HL-60 (cell line): ENCODE data around the gene CLSTN1.

Experiments
- DNase-seq, 2 experiments: peaks; one replicate each; pipeline ENCODE4 v3.0.0-alpha.2; 2010 to 2020; ENCODE audit warnings: low read depth in 1 of 2, low spot score in 1 of 2
- H3K27ac ChIP-seq: fragments of 250-450 bp; sonication (Bioruptor Pico); replicated peaks from 2 replicates; pipeline ENCODE4 v1.5.1; 2020; ENCODE audit warnings: mild to moderate bottlenecking, moderate library complexity
- H3K27me3 ChIP-seq: fragments of 250-450 bp; sonication (Bioruptor Pico); 2 replicates; pipeline ENCODE4 v1.5.1; 2021; ENCODE audit warnings: mild to moderate bottlenecking, moderate library complexity; ENCODE audit not compliant: insufficient read depth, poor library complexity, severe bottlenecking
- H3K4me3 ChIP-seq: replicated peaks from 2 replicates; pipeline ENCODE4 v1.5.1; 2011; ENCODE audit warnings: mild to moderate bottlenecking, control low read depth, low read length; ENCODE audit not compliant: insufficient read depth
- GABPA ChIP-seq: IDR thresholded peaks from 2 replicates; pipeline ENCODE4 v1.6.1; 2012; ENCODE audit warnings: low read depth
- POLR2AphosphoS5 ChIP-seq: IDR thresholded peaks from 2 replicates; pipeline ENCODE4 v1.6.1; 2012; ENCODE audit warnings: low read depth
- REST ChIP-seq: IDR thresholded peaks from 2 replicates; pipeline ENCODE4 v1.6.1; 2012; ENCODE audit warnings: low read depth; ENCODE audit not compliant: insufficient replicate concordance
- SPI1 ChIP-seq: IDR thresholded peaks from 2 replicates; pipeline ENCODE4 v1.6.1; 2012; ENCODE audit warnings: low read depth, mild to moderate bottlenecking, borderline replicate concordance
- TF ChIP-seq, protein P1 (sequence below): IDR thresholded peaks from one replicate; pipeline ENCODE4 v1.5.1; 2011; ENCODE audit warnings: low read length, control low read depth, inconsistent platforms; ENCODE audit not compliant: insufficient read depth

Gene CLSTN1

DNA sequence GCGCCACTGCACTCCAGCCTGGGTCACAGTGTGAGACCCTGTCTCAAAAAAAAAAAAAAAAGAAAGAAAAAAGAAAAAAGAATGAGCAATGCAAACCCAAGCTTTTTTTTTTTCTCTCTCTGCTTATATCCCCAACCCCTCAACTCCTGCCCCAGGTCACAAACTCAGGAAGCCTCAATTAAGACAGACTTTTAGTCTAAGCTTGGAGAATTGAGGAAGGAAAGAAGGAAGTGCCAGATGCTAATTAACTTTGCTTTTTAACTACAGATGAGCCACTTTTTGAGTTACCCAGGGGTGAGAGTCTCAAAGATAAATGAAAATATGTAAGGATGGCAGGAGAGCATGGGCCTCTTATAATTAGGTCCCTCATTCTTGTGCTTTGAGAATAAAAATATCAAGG lies 139.0 kb downstream of the CLSTN1 start:
- Histone ChIP-seq H3K4me3 (no peak overlapping the region), H3K27me3 (no peaks in the 10 kb centered on the region), H3K27ac (no peak overlapping the region)
- DNase-seq, result no peak
- TF ChIP-seq GABPA, result no peak
- no peak for TF ChIP-seq REST
- TF ChIP-seq SPI1, result peak; percentile 87
- no peak for TF ChIP-seq POLR2AphosphoS5

DNA sequence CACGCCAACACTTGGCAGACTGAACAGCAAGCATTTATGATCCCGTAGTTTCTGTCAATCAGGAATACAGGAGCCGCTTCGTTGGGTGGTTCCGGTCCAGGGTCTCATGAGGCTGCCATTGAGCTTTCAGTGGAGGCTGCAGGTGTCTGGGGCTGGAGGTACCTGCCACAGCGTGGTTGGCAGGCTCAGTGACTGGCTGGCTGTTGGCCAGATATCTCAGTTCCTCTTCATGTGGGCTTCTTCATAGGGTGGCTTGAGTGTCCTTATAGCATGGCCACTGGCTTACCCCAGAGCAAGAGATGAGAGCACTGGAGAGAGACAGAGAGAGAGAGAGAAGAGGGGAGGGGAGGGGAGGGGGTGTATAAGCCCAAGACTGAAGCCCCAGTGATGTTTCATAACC lies 142.9 kb downstream of the CLSTN1 start:
- peak in 1 of 2 experiments; percentile 30 for DNase-seq
- no peak for TF ChIP-seq REST
- 0 out of 2 replicates have a peak, but pooled peaks have one; percentile 12 for TF ChIP-seq POLR2AphosphoS5
- Histone ChIP-seq H3K4me3 (no peak overlapping the region), H3K27ac (no peak overlapping the region), H3K27me3 (no peaks in the 10 kb centered on the region)

DNA sequence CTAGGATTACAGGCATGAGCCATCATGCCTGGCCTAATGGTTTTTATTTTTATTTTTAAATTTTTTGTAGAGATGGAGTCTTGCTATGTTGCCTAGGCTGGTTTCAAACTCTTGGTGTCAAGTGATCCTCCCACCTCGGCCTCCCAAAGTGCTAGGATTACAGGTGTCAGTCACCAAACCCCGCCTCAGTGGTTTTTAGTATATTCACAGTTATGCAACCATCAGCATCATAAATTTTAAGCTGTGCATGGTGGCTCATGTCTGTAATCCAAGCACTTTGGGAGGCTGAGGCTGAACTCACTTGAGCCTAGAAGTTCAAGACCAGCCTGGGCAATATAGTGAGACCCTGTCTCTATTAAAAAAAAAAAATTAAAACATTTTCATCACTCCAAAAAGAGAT lies 143.7 kb downstream of the CLSTN1 start:
- Histone ChIP-seq H3K27me3 (no peaks in the 10 kb centered on the region), H3K4me3 (no peak overlapping the region), H3K27ac (no peak overlapping the region)
- DNase-seq, result no peak
- TF ChIP-seq REST, result no peak
- TF ChIP-seq, protein P1, sequence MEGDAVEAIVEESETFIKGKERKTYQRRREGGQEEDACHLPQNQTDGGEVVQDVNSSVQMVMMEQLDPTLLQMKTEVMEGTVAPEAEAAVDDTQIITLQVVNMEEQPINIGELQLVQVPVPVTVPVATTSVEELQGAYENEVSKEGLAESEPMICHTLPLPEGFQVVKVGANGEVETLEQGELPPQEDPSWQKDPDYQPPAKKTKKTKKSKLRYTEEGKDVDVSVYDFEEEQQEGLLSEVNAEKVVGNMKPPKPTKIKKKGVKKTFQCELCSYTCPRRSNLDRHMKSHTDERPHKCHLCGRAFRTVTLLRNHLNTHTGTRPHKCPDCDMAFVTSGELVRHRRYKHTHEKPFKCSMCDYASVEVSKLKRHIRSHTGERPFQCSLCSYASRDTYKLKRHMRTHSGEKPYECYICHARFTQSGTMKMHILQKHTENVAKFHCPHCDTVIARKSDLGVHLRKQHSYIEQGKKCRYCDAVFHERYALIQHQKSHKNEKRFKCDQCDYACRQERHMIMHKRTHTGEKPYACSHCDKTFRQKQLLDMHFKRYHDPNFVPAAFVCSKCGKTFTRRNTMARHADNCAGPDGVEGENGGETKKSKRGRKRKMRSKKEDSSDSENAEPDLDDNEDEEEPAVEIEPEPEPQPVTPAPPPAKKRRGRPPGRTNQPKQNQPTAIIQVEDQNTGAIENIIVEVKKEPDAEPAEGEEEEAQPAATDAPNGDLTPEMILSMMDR, result no peak
- TF ChIP-seq GABPA, result no peak
- TF ChIP-seq POLR2AphosphoS5, result no peak
- TF ChIP-seq SPI1, result no peak
